Measurements from ENCODE around the gene MRPL33.

The MRPL33 gene

GRCh38 chr2:27810455-27810854, 38.9 kb downstream of the MRPL33 start:
- DNase-seq = no peak

DNA sequence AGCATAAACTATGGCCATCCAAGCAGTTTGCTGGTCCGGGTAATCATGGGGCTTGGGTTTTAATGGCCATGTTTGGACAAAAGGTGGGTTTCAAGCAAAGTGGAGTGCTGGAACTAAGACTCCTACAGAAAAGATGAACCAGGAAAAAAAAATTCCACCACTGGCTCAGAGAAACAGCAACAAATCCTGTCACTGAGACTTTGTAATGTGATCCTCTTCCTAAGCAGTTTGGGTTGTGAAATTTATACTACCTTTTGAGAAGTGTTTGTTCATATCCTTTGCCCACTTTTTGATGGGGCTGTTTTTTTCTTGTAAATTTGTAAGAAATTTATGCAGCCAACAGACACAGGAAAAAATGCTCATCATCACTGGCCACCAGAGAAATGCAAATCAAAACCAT, 40.2 kb downstream of the MRPL33 start:
- no peak for DNase-seq

- DNase-seq = no peak
These were observed 43.2 kb downstream of the MRPL33 start for GRCh38 chr2:27814758-27815157.

DNA sequence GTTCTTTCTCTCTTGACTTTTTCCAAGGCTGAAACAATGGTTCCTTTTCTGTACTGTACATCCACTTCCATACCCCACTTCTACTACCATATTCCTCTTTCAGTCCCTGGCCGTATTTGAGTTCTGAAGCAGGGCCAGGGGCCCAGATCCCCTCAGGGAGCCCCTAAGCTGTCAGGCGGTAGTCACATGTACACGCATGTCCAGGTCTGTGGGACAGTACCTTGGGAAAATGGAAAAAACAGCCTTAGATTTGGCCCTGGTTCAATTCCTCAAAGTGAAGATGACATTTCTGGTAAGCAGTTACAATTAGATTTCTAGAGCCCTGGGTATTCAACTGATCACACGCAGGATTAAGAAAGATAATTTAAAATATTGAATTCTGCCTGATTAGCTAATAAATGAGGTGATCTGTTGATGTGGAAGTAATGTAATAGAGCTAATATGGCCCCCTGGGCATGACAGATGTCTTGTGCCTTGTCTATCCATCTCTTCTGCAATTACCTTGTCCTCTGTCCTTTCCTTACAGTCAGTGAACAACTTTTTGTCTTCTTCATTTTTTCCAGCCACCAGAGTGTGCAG, 44.4 kb downstream of the MRPL33 start:
- no peak for DNase-seq

DNA sequence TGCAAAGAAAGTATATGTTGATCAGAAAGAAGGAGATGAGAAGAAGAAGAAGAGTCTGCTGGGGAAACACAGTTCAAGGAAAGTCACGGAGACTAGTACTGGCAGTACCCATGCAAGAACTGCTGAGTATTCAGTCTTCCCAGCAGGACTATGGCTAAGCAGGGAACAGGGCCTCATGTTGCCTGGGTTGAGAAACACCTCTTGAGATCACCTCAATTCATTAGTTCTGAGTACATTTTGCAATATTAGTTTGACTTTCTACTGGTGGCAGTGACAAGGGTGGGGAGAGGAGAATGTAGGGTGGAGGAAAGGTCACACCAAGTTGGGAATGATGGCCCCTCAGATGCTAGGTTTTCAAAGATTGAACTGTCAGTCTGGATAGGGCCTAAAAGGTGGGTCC, 50.5 kb downstream of the MRPL33 start:
- DNase-seq = no peak

- no peak for DNase-seq
These were observed 51.6 kb downstream of the MRPL33 start for GRCh38 chr2:27823135-27823534.

GRCh38 chr2:27823569-27823968, 52.0 kb downstream of the MRPL33 start:
- no peak for DNase-seq

GRCh38 chr2:27824401-27824800, 52.9 kb downstream of the MRPL33 start:
- DNase-seq = no peak

GRCh38 chr2:27828305-27828704, 56.8 kb downstream of the MRPL33 start:
- no peak for DNase-seq
